Trophoblast cell (in vitro differentiated cells and primary cell): ENCODE measurements around the gene STPG3.

Source experiments
- DNase-seq, 2 donors: peaks; one replicate each; pipeline ENCODE4 v3.0.0-alpha.2; 2016
- H2AFZ ChIP-seq: 2 replicates; pipeline ENCODE4 v1.6.1; 2013; ENCODE audit warnings: low read length, moderate library complexity, mild to moderate bottlenecking; ENCODE audit not compliant: insufficient read depth, poor library complexity
- H2AK5ac ChIP-seq: 2 replicates; pipeline ENCODE4 v1.6.1; 2013; ENCODE audit warnings: mild to moderate bottlenecking, low read length
- H2BK120ac ChIP-seq: 2 replicates; pipeline ENCODE4 v1.6.1; 2013; ENCODE audit warnings: low read length, mild to moderate bottlenecking, moderate library complexity; ENCODE audit not compliant: insufficient read depth, poor library complexity
- H2BK12ac ChIP-seq: 2 replicates; pipeline ENCODE4 v1.6.1; 2013; ENCODE audit warnings: mild to moderate bottlenecking, low read length, moderate library complexity
- H2BK5ac ChIP-seq: 2 replicates; pipeline ENCODE4 v1.6.1; 2013; ENCODE audit warnings: low read length, low read depth, moderate library complexity, mild to moderate bottlenecking; ENCODE audit not compliant: poor library complexity
- H3K14ac ChIP-seq: 2 replicates; pipeline ENCODE4 v1.6.1; 2013; ENCODE audit warnings: mild to moderate bottlenecking, low read length
- H3K18ac ChIP-seq: 2 replicates; pipeline ENCODE4 v1.6.1; 2013; ENCODE audit warnings: mild to moderate bottlenecking, low read length
- H3K23ac ChIP-seq: 2 replicates; pipeline ENCODE4 v1.6.1; 2013; ENCODE audit warnings: low read length
- H3K27ac ChIP-seq: 2 replicates; pipeline ENCODE4 v1.5.1; 2013; ENCODE audit warnings: low read depth, mild to moderate bottlenecking, inconsistent platforms, low read length, moderate library complexity
- H3K27me3 ChIP-seq: 2 replicates; pipeline ENCODE4 v1.6.1; 2013; ENCODE audit warnings: inconsistent platforms, mild to moderate bottlenecking, low read length, moderate library complexity; ENCODE audit not compliant: insufficient read depth
- H3K36me3 ChIP-seq, 2 experiments: 1 replicate in 1 of 2; 2 replicates in 1 of 2; pipeline ENCODE4 v1.6.1; 2013; ENCODE audit warnings: low read length in 2 of 2, mild to moderate bottlenecking in 2 of 2, moderate library complexity in 1 of 2; ENCODE audit not compliant: insufficient read depth in 2 of 2, control insufficient read depth in 1 of 2
- H3K4ac ChIP-seq: 2 replicates; pipeline ENCODE4 v1.6.1; 2013; ENCODE audit warnings: low read depth, mild to moderate bottlenecking, low read length, moderate library complexity
- H3K4me1 ChIP-seq, 2 experiments: 1 replicate in 1 of 2; 2 replicates in 1 of 2; pipeline ENCODE4 v1.6.1; 2013; ENCODE audit warnings: low read length in 2 of 2, mild to moderate bottlenecking in 2 of 2, moderate library complexity in 1 of 2; ENCODE audit not compliant: insufficient read depth in 2 of 2, control insufficient read depth in 1 of 2
- H3K4me2 ChIP-seq: 2 replicates; pipeline ENCODE4 v1.6.1; 2013; ENCODE audit warnings: inconsistent platforms, mild to moderate bottlenecking, low read length, moderate library complexity
- H3K4me3 ChIP-seq: 2 replicates; pipeline ENCODE4 v1.5.1; 2013; ENCODE audit warnings: mild to moderate bottlenecking, low read depth, low read length, inconsistent platforms
- H3K79me1 ChIP-seq: one replicate; pipeline ENCODE4 v1.6.1; 2013; ENCODE audit warnings: low read length
- H3K79me2 ChIP-seq: 2 replicates; pipeline ENCODE4 v1.6.1; 2013; ENCODE audit warnings: low read length, mild to moderate bottlenecking; ENCODE audit not compliant: control insufficient read depth, insufficient read depth, poor library complexity
- H3K9ac ChIP-seq: 2 replicates; pipeline ENCODE4 v1.6.1; 2013; ENCODE audit warnings: mild to moderate bottlenecking, low read length
- H3K9me3 ChIP-seq: 2 replicates; pipeline ENCODE4 v1.6.1; 2013; ENCODE audit warnings: low read depth, mild to moderate bottlenecking, control low read depth, inconsistent platforms, low read length; ENCODE audit not compliant: insufficient read depth
- H4K12ac ChIP-seq: 2 replicates; pipeline ENCODE4 v1.6.1; 2013; ENCODE audit warnings: low read depth, mild to moderate bottlenecking, low read length, moderate library complexity
- H4K8ac ChIP-seq: 2 replicates; pipeline ENCODE4 v1.6.1; 2013; ENCODE audit warnings: low read depth, mild to moderate bottlenecking, low read length, moderate library complexity
- H4K91ac ChIP-seq: one replicate; pipeline ENCODE4 v1.6.1; 2013; ENCODE audit warnings: low read depth, mild to moderate bottlenecking, low read length, moderate library complexity
- WGBS: extraction: QIAGEN DNeasy Blood & Tissue Kit; methylation state at CpG from one replicate; pipeline ENCODE4 v1.1.7; 2013; ENCODE audit warnings: missing lambda C conversion rate; ENCODE audit not compliant: insufficient read length, insufficient coverage; ENCODE audit errors: extremely low coverage; 5-methylcytosine and 5-hydroxymethylcytosine counted together

STPG3 gene

GRCh38 chr9:137240318-137240840 is 10.7 kb upstream of the STPG3 start:
- peak overlapping the region; percentile 95 for H4K91ac ChIP-seq
- H3K23ac ChIP-seq: no peak overlapping the region
- H2BK120ac ChIP-seq: peak overlapping the region; percentile 93
- peak overlapping the region; percentile 98 for H3K27ac ChIP-seq
- peak overlapping the region; percentile 77 for H2AFZ ChIP-seq
- H3K36me3 ChIP-seq: peaks cover 22 to 24% of the 10 kb centered on the region in 2 experiments
- peak overlapping the region; percentile 96 for H3K18ac ChIP-seq
- peaks cover 16 to 23% of the 10 kb centered on the region in 2 experiments for H3K4me1 ChIP-seq
- H3K14ac ChIP-seq: peak overlapping the region; percentile 93
- H3K9me3 ChIP-seq: peaks cover 3% of the 10 kb centered on the region
- no CpG with 5 or more reads among the region's 58 CpGs for WGBS
- peak overlapping the region; percentile 98 for H4K8ac ChIP-seq
- H3K79me1 ChIP-seq: peaks cover 8% of the 10 kb centered on the region
- H3K79me2 ChIP-seq: peaks cover 14% of the 10 kb centered on the region
- peak overlapping the region; percentile 84 for H3K9ac ChIP-seq
- H3K27me3 ChIP-seq: no peaks in the 10 kb centered on the region
- H3K4me3 ChIP-seq: peak overlapping the region; percentile 79
- H3K4me2 ChIP-seq: peak overlapping the region; percentile 79
- H3K4ac ChIP-seq: peak overlapping the region; percentile 57
- peak overlapping the region; percentile 91 for H4K12ac ChIP-seq
- peak overlapping the region; percentile 93 for H2BK5ac ChIP-seq
- H2AK5ac ChIP-seq: peak overlapping the region; percentile 84
- H2BK12ac ChIP-seq: no peak overlapping the region
- DNase-seq: peak in 1 of 2 donors; percentile 54

- peak within 1 kb of the TSS; percentile 85 for H3K4me2 ChIP-seq
- peak within 1 kb of the TSS; percentile 98 for H3K27ac ChIP-seq
- peak within 1 kb of the TSS; percentile 98 for H4K8ac ChIP-seq
- peak within 1 kb of the TSS; percentile 95 for H4K91ac ChIP-seq
- H2BK5ac ChIP-seq: peak within 1 kb of the TSS; percentile 93
- no CpG with 5 or more reads among the region's 67 CpGs for WGBS
- peaks cover 16 to 23% of the 10 kb centered on the region in 2 experiments for H3K4me1 ChIP-seq
- H3K18ac ChIP-seq: peak within 1 kb of the TSS; percentile 96
- H3K9ac ChIP-seq: peak within 1 kb of the TSS; percentile 88
- peak within 1 kb of the TSS; percentile 93 for H3K14ac ChIP-seq
- peak within 1 kb of the TSS; percentile 91 for H4K12ac ChIP-seq
- H3K79me2 ChIP-seq: peaks cover 14% of the 10 kb centered on the region
- peaks cover 22 to 24% of the 10 kb centered on the region in 2 experiments for H3K36me3 ChIP-seq
- H2BK120ac ChIP-seq: peak within 1 kb of the TSS; percentile 93
- no peaks in the 10 kb centered on the region for H3K27me3 ChIP-seq
- peaks cover 8% of the 10 kb centered on the region for H3K79me1 ChIP-seq
- DNase-seq: peak; percentile 99
- H3K4me3 ChIP-seq: peak within 1 kb of the TSS; percentile 95
- no peak within 1 kb of the TSS for H2BK12ac ChIP-seq
- H3K4ac ChIP-seq: peak within 1 kb of the TSS; percentile 94
- peaks cover 3% of the 10 kb centered on the region for H3K9me3 ChIP-seq
- no peak within 1 kb of the TSS for H3K23ac ChIP-seq
- peak within 1 kb of the TSS; percentile 77 for H2AFZ ChIP-seq
- peak within 1 kb of the TSS; percentile 84 for H2AK5ac ChIP-seq
Measured at GRCh38 chr9:137240841-137241489, 10.1 kb upstream of the STPG3 start, which contains the start of gene TUBB4B. TUBB4B (plus strand) TSS chr9:137241287; CDS start chr9:137241361, 74 bp downstream.

- peak overlapping the region; percentile 95 for H3K18ac ChIP-seq
- peak in 1 of 2 donors; percentile 64 for DNase-seq
- peak overlapping the region; percentile 82 for H4K8ac ChIP-seq
- peak overlapping the region; percentile 87 for H4K91ac ChIP-seq
- no peak overlapping the region for H2BK12ac ChIP-seq
- peaks cover 22 to 24% of the 10 kb centered on the region in 2 experiments for H3K36me3 ChIP-seq
- peak overlapping the region; percentile 94 for H3K4ac ChIP-seq
- peaks cover 14% of the 10 kb centered on the region for H3K79me2 ChIP-seq
- H2AK5ac ChIP-seq: peak overlapping the region; percentile 13
- no CpG with 5 or more reads among the region's 83 CpGs for WGBS
- H3K14ac ChIP-seq: peak overlapping the region; percentile 87
- H3K79me1 ChIP-seq: peaks cover 8% of the 10 kb centered on the region
- H4K12ac ChIP-seq: peak overlapping the region; percentile 1
- H2BK5ac ChIP-seq: peak overlapping the region; percentile 76
- peak overlapping the region; percentile 85 for H3K4me2 ChIP-seq
- H3K9me3 ChIP-seq: peaks cover 3% of the 10 kb centered on the region
- H2BK120ac ChIP-seq: peak overlapping the region; percentile 65
- no peaks in the 10 kb centered on the region for H3K27me3 ChIP-seq
- no peak overlapping the region for H2AFZ ChIP-seq
- H3K4me1 ChIP-seq: peaks cover 15 to 22% of the 10 kb centered on the region in 2 experiments
- no peak overlapping the region for H3K23ac ChIP-seq
- H3K27ac ChIP-seq: peak overlapping the region; percentile 84
- peak overlapping the region; percentile 95 for H3K4me3 ChIP-seq
- H3K9ac ChIP-seq: peak overlapping the region; percentile 88
Measured at GRCh38 chr9:137241490-137242268, 9.4 kb upstream of the STPG3 start.
